ENCODE data around the gene MYOG. TPM values are rescaled to one million over a fixed set of nuclear protein-coding genes. Genes with fewer than 3 reads are reported as not detected.

Gene MYOG
- total RNA-seq, 1 experiment from 2014 or later = not detected

- no peak overlapping the region for H2AK5ac ChIP-seq (ENCODE audit: insufficient read length, low read length)
- Mint-ChIP-seq H3K4me3 (no peak overlapping the region), H3K27ac (no peak overlapping the region; a peak in 1 of 7 replicates), H3K9me3 (peaks cover 5 to 6% of the 10 kb centered on the region in 2 experiments; a peak in 2 of 5 replicates), H3K4me1 (no peaks in the 10 kb centered on the region), H3K36me3 (ENCODE audit: insufficient read depth in 1 of 3, low read depth in 3 of 3) (no peaks in the 10 kb centered on the region), H3K27me3 (ENCODE audit: low read depth) (peaks cover 21% of the 10 kb centered on the region)
- H3K9ac ChIP-seq (ENCODE audit: extremely low read depth, insufficient read length, low read length) = no peak overlapping the region
- TF ChIP-seq, protein P1, sequence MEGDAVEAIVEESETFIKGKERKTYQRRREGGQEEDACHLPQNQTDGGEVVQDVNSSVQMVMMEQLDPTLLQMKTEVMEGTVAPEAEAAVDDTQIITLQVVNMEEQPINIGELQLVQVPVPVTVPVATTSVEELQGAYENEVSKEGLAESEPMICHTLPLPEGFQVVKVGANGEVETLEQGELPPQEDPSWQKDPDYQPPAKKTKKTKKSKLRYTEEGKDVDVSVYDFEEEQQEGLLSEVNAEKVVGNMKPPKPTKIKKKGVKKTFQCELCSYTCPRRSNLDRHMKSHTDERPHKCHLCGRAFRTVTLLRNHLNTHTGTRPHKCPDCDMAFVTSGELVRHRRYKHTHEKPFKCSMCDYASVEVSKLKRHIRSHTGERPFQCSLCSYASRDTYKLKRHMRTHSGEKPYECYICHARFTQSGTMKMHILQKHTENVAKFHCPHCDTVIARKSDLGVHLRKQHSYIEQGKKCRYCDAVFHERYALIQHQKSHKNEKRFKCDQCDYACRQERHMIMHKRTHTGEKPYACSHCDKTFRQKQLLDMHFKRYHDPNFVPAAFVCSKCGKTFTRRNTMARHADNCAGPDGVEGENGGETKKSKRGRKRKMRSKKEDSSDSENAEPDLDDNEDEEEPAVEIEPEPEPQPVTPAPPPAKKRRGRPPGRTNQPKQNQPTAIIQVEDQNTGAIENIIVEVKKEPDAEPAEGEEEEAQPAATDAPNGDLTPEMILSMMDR (conservative IDR thresholded peaks at IDR 0.05) = no peak
- H3K23me2 ChIP-seq (ENCODE audit: insufficient read length, low read depth, low read length, poor library complexity, severe bottlenecking) = no peaks in the 10 kb centered on the region
- no peak for DNase-seq
- no peak overlapping the region for H3K18ac ChIP-seq (ENCODE audit: insufficient read length, low read depth, low read length)
- no peak overlapping the region for H2BK120ac ChIP-seq (ENCODE audit: low read depth, low read length, poor library complexity, severe bottlenecking)
- H3K4me1 ChIP-seq (ENCODE audit: insufficient read depth, low read length) = no peaks in the 10 kb centered on the region
- H3K9me3 ChIP-seq (ENCODE audit: control insufficient read depth, low read depth, low read length) = no peaks in the 10 kb centered on the region
- H2BK15ac ChIP-seq (ENCODE audit: low read depth, low read length) = no peak overlapping the region
- H3K79me2 ChIP-seq (ENCODE audit: insufficient read depth, low read length) = no peaks in the 10 kb centered on the region
- H3K4ac ChIP-seq (ENCODE audit: low read depth, low read length) = no peak overlapping the region
- H3K79me1 ChIP-seq (ENCODE audit: insufficient read depth, low read depth, low read length, poor library complexity, severe bottlenecking) = no peaks in the 10 kb centered on the region
- H4K8ac ChIP-seq (replicated peaks; ENCODE audit: insufficient read length, low read depth, low read length) = no peak overlapping the region
- no peak overlapping the region for H4K91ac ChIP-seq (ENCODE audit: insufficient read length, low read depth, low read length)
- H3K27me3 ChIP-seq (ENCODE audit: insufficient read depth, low read length) = no peaks in the 10 kb centered on the region
- no peak overlapping the region for H3K14ac ChIP-seq (ENCODE audit: insufficient read depth, low read length)
- no peak overlapping the region for H3K27ac ChIP-seq (ENCODE audit: insufficient read length, low read depth, low read length)
- no peak overlapping the region for H3K56ac ChIP-seq (ENCODE audit: insufficient read length, low read depth, low read length)
- H2AFZ ChIP-seq (ENCODE audit: low read length) = no peak overlapping the region
- H2BK20ac ChIP-seq (ENCODE audit: low read depth, low read length, poor library complexity, severe bottlenecking) = no peak overlapping the region
- H2BK12ac ChIP-seq (ENCODE audit: insufficient read length, low read depth, low read length) = no peak overlapping the region
- H3K23ac ChIP-seq (ENCODE audit: insufficient read length, low read depth, low read length) = no peak overlapping the region
- no peaks in the 10 kb centered on the region for H4K20me1 ChIP-seq (ENCODE audit: control insufficient read depth, insufficient read depth, insufficient read length)
- no peak overlapping the region for H2BK5ac ChIP-seq (ENCODE audit: insufficient read length, low read length)
- H3K4me2 ChIP-seq (ENCODE audit: insufficient read depth, insufficient read length, low read length) = no peak overlapping the region
- H3T11ph ChIP-seq (ENCODE audit: low read length) = no peak overlapping the region
- no peak overlapping the region for H4K5ac ChIP-seq (ENCODE audit: insufficient read length, low read depth, low read length)
- no CpG with 5 or more reads among the region's 6 CpGs for WGBS (ENCODE audit: extremely low coverage, insufficient read length, low lambda C conversion rate)
Measured at GRCh38 chr1:203103829-203104495, 18.1 kb upstream of the MYOG start.
